Stimulated activated CD8-positive, alpha-beta memory T cell treated with anti-CD3 and anti-CD28 coated beads, Interleukin-15, amount 100 ng/mL, for 4 hours (primary cell): ENCODE measurements around the gene BABAM2.

Source experiments
- DNase-seq, 2 donors: peaks; one replicate each; pipeline ENCODE4 v3.0.0-alpha.2; 2020; ENCODE audit warnings: low read depth in 2 of 2

Gene BABAM2

DNA sequence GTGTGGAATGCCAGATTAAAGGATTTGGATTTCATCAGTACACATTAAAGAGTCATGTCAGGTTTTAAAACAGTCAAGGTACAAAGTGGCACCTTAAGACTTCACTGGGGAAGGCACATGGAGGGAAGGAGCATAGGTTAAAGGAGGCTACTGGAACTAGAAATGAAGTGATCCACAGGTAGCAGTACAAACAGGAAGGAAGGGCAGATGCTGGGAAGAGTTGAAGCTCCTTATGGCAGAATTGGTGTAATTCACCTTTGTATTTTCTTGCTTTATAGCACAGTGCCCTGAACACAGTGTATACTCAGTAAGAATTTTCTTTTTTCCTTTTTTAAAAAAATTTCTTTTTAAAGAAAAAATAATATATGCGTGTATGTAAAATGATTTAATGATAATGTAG, 177.1 kb downstream of the BABAM2 start:
- DNase-seq, result no peak

DNA sequence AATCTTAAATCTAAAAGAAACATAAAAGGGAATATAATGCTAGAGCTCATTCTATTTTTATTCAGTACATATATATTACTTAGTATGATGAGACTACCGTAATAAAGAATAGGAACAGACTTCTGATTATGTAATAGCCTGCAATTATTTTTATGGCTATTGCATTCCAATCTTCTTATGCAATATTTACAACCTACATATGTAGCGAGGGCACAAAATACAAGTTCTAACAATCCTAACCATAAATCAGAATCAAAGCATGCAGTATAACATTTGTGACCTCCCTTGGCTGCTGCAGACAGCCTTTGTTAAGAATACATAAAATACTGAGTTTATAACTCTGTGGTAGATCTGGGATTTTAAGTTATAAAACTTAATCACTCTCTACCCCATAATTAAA, 177.6 kb downstream of the BABAM2 start:
- no peak for DNase-seq

DNA sequence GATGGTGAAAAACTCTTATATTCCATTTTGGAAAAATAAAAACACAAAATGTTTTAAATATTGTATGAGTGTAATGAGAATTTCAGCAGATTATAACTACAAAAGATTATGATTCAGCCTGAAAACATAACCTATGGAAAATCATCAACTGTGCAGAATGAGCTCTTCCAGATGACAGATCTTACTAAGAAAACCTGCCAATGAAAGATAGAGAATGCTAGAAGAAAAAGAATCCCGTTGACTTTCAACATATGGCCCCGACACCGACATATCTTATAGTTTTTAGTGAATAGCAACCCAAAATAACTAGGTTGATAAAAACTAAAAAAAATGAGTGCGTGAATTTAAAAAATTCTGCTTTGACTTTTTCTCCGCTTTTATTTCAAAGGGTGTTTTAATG, 178.0 kb downstream of the BABAM2 start:
- DNase-seq, result no peak

DNA sequence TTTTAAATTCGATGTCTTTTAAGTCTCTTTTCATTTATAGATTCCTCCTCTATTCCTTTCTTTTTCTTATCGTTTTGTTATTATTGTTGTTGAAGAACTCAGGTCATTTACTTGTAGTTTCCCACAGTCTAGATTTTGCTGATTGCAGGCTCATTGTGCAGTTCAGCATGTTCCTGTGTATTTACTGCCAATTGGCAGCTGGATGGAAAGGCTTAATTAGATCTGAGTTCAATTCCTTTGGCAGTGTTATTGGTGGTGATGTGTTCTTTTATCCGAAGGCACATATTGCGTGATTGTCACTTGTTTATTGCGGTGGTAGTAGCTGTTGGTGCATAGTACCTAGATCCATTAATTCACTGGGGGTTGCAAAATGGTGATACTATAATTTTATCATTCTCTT, 180.7 kb downstream of the BABAM2 start:
- DNase-seq, result no peak

DNA sequence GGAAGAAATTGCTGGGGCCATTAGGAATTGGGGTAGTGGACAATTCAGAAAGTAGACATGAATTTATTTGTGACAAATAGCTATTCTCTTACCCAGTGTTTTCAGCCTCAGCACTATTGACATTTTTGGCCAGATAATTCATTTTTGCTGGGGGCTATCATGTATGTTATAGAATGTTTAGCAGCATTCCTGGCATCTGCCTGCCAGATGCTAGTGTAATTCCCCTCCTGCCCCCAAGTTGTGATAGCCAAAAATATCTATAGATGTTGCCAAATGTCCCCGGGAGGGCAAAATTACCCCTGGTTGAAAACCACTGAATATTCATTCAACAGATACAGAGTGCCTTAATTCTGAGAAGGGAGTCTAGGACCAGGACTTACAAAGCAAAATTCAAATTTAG, 183.6 kb downstream of the BABAM2 start:
- DNase-seq, result no peak

DNA sequence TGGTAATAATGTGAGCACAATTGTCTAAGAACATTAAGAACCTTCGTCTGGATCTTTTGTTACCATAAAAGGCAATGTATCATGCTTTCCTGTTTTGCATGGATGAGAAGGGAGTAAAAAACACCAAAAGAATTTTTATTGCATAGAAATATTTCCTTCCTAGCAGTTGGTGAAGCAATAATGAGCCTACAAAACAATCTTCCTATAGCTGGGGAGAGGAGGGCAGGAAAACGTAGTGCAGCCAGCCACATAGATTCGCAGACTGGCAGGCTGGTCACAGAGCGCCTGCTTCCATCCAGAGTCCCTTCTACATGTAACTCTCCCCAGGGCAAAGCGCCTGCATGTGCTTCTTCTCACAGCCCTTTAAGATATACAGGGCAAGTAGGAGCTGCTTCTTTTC, 190.4 kb downstream of the BABAM2 start:
- no peak for DNase-seq

DNA sequence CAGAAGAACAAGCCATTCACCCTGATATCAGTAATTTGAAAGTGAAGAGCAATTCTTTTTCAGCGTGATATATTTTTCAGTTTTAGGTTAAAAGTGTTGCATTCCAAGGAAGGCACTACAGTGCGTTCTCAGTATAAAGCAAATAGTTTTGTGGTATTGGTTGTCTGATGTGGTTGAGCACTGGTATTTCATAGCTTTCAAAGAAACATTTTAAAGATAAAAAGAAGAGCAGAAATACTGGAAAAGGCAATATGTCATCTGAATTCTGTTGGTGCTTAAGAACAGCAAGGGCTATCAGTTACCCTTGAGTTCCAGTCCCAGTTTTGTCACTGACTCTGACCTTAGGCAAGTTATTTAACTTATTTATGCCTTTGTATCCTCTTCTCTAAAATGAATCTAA, 191.6 kb downstream of the BABAM2 start:
- no peak for DNase-seq

DNA sequence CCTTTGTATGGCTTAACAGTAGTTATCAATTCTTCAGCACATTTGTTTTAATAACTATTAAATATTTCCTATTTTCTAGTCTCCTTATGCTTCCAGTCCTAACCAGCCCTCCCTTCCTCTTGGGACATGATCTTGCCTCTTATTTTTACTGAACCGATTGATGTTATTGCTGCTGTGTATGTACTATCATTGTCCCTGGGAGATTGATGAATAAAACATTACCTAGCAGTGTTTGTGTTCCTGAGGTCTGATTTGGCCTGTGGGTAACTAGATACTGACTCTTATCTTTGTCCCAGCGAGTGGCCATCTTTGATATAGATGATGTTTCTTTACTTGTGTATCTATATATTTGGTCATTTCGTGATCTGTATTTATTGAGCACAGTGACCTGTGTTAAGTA, 192.9 kb downstream of the BABAM2 start:
- no peak for DNase-seq

DNA sequence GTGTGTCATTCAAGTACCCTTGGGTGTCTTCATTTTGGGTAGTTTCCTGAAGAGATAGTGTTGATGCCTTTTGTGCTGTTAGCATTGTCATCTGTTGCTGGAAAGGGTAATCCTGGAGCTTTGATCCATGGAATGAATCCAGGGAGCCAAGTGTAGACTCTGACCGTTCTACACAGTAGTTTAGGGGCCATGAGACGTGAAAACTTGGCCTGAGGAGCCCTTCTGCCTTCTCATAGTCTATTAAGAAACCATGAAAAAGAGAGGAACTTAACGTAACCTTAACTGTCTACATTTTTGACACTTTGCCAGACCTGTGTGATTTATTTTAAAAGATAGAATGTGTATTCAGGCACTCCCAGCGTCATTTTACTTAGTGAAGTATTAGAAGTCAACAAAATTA, 194.0 kb downstream of the BABAM2 start:
- DNase-seq, result no peak

DNA sequence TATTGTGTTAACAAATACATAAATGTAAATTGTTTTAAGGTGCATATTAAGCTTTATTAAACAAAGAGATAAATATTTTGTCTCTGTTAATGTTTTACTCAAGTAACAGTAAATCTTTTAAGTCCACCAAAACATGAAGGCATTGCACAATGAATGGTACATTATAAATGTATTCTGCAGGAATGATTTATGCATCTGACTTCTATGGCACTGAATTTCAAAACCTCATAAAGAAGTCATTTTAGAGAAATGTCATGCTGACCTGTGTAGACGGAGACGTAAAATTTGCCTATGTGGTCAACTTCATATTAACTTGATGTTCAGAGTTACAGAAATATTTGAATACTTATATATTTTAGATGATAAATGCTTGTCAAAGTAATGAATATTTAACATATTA, 194.7 kb downstream of the BABAM2 start:
- no peak for DNase-seq

DNA sequence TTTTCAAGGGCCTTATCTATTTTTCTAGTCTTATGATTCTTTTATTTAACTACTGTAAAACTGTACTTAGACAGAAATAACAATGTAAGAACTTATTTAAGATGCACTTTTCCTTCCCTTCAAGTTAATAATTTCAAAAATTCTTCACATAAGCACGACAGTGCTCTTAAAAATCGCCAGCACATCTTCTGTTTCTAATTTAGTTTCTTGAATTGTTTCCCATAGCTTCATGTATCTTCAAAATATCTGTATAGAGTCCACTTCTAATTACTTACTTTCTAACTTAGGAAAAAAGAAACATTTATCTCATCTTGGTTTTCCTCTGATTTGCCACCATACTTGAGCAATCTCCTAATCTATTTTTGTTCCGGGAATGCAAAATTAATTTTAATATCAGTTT, 196.1 kb downstream of the BABAM2 start:
- DNase-seq, result no peak

DNA sequence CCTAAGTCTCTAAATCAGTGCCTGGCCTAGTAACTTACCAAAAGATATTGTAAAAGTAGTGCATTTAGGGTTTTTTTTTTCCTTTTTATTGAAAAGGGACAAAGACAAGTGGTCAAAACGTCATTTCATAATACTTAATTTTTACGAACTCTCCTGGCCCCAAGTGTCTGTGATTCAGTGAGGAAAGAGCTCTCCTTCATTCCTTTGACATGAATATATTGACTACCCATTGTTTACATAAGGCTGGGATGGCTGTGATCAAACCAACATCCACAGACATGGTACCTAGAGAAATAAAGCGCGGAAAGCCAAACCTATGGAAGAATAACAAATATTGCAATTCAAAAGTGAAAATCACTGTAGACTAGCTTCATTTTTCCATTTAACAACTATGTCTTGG, 198.4 kb downstream of the BABAM2 start:
- DNase-seq, result no peak

DNA sequence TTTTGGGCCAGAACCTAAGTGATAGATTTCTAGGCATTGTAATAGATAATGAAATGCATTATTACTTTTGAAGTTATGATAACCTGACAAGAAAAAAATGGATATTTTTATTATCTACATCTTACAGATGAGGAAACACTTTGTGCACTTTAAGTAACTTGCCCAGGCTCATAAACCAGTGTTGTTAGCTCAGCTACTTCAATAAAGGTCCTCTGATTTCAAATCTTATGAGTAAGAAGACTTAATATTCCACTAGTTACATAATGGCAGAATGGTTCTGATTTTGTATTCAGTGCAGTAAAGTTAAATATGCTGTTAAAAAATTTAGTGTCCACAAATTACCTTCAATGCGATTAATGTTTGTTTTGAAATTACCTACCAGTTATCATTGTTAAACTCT, 199.0 kb downstream of the BABAM2 start:
- no peak for DNase-seq

DNA sequence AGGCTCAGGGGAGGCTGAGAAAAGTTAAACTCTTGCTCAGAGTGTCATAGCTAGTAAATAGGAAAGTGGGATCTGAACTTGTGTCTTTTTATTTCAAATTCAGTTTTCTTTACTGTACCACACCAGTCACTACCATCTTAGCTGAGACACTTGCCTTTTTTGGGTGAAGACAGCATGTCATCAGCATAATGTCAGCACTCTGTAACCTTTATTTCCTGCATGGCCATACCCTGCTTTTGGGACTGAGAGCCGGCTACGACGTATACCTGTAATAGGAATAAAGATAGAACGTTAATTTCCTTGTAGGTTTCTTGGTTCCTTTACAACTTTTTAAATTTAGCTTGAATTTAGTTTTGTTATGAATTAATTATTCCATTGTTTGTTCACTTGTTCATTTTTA, 202.8 kb downstream of the BABAM2 start:
- no peak for DNase-seq

DNA sequence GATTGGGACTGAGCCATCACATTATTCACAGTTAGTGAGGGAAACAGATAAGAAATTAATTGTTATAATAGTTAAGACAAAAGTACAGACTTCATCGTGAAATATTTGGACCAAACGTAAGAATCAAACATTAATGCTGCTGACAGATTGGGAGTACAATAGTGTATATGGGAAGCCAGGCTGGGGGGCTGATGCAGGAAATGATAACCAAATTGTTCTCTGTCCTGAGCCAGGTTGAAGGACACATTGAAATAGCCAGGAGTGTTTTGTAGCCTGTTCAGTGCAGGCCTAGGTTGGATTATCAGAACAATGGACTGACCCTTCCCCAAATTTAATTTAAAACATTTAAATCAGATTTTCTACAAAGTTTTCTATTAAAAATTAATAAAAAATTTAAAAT, 203.2 kb downstream of the BABAM2 start:
- no peak for DNase-seq

DNA sequence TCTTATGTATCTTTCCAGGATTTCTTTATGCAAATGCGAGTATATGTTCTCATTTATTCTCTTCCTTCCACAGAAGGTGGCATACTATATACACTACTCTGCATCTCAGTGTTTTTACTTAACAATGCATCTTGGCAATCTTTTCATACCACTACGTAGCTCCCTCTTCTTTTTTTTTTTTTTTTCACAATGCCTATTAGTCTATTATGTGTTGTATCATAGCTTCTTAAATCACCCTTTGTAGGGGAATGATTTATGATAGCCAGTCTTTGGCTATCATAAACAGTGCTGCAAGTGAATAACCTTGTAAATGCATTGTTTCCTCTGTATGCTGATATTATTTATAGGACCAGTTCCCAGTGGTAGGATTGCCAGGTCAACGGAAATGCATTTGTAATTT, 204.2 kb downstream of the BABAM2 start:
- no peak for DNase-seq

DNA sequence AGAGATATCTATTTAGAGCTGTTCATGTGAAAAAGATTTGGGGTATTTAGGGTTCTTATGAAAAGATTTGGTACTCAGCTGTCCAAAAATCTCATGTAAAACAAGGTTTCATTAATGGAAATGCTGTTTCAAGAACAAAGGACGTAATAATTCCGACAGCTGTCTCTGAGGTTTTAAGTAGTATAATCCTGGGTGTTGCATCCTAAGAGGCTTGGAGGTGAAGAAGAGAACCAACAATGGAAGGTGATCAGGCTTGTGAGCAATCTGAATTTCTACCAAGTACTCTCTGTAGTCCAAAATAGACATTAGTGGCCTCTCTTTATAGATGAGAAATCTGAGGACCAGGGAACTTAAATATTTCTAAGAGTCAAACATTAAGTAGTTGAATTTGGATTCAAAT, 205.1 kb downstream of the BABAM2 start:
- DNase-seq, result no peak

DNA sequence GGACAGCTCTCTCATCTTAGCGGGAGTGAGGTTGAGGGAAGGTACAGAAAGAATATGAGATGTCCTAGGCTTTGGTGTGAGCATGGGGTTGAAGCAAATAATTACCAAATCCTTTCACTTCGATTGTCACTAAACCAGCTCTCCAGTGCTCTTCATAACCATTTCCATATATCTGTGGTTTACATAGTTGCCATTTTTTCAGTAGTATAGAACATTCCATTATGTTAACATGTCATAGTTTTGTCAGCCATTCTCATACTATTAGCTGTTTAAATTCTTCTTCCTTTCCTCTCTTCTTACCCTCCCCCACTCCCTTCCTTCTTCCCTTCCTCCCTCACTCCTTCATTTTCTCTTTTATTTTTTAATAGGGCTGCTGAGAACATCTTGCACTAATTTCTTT, 205.9 kb downstream of the BABAM2 start:
- no peak for DNase-seq

DNA sequence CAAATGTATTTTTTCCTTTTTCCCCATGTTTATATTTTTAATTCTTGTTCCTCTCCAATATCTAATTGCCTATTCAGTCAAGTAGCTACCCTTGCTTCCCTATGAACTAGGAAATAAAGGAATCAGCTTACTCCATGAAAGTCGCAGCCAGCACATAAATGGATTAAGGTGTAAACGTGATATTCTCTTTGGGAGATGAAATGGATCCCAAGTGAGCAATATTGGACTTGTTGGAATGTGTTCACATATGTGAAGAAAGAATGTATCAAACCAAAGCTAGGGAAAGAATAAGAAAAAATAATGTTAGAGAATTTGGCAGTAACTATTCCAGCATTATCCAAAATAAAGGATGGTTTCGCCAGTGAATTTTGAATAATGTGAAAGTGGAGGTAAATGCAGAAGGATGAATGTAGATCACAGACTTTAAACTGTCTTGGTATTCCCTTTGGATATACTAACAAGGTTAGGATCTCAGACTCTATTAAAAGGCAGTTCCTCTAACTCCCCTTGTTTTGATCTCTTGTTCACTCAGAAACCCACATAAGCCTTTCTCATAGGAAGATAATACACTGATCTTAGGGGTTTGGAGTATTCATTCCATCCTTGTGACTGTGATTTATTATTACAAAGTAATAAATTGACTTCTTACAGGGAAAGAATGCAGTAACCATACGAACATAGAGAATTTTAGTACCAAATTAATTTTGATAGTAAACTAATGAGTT, 208.1 kb downstream of the BABAM2 start:
- DNase-seq, result no peak

DNA sequence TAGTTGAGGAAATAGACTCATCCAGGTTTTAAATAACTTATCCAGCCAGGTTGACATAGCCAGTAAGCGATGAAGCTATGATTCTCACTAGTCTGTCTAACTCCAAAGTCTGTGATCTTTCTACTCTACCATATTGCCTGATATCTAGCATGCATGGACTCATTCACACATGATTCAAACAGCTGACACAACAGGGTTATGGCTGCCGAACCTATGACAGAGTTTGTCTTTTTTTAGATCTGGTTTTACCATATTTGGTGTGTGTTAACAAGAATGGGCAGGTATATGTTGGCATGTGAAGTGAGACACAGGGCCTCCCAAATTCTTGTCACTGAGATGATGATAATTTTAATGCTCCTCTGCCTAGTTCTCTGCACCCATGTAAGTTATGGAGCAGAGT, 210.6 kb downstream of the BABAM2 start:
- no peak for DNase-seq

DNA sequence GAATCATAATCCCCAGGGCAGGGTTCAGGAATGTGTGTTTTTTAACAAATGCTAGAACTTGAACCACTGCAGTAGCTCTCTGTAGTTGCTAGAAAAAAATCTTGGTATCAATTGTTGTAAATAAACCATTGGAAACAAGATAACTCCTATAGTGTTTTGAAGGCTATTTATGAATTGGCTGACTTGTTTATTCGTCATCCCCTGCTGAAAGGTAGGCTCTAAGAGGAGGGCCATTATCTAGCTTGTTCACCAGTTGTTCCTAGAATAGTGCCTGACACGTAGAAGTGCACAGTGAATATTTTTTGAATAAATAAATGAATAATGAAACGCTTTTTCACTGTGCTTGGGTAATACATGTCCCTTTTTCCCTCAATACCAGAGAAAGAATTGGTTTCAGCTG, 211.4 kb downstream of the BABAM2 start:
- no peak for DNase-seq

DNA sequence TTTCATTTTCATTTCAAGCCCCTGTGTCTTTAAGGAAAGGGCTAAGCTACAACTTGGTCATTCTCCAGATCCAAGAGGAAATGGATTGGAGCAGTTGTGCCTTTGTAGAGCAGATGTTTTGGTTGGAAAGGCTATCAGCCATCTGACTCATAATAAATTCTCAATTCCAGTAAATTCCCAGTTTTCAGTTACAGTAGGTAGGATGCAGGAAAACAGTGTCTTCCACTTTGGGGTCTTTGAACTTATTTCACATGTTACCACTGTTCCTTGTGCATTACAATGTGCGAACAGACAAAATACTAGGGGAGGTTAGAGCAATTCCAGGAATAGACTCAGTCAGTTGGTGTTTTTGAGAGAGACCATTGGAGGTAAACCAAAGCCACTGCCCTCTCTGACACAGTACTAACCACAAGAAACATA, 211.9 kb downstream of the BABAM2 start:
- DNase-seq, result no peak

DNA sequence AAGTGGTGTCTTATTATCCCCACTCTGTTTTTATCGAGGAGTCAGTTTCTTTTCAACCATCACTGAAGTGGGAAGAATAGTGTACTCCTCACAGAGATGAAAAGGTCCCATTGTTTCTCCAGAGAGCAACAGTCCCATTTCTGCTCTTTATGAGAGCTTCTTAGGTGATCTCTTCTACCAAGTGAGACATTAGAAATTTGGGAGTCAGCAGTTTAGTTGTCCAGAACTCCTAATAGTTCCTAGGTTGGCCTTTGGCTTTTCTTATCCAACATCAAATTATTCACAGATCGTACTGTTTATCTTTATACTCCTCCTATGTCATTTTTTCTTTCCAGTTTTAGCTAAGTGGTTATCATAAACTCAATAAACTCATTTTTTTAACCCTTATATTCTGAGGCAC, 213.1 kb downstream of the BABAM2 start:
- DNase-seq, result no peak

DNA sequence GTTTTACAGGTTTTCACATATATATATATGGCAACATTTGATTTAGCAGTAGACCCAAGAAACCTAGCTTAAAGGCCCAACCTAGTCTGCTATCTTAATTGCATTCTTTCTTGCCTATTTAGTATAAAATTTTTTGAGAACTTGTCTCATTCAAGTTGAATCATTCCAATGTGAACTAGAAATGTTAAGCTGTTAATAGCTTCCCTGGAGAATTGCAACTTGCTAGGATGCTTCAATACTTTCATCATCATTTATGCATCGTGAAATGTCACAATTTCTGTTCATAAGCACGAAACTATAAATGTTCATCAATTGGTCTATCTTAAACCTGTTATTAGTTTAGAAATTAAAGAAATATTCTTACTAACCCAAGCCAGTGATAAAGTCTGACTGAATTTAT, 217.6 kb downstream of the BABAM2 start:
- DNase-seq, result no peak
